Measurements from ENCODE around the gene C2orf68. TPM values are rescaled to one million over a fixed set of nuclear protein-coding genes. Genes with fewer than 3 reads are reported as not detected.

C2orf68 gene
- polyA plus RNA-seq, 1 donor (not counting 4 experiments of a cell fraction or from before 2014, with no cell fraction given), result 13.6 TPM

GRCh38 chr2:85600951-85601770, 10.7 kb downstream of the C2orf68 start:
- Histone ChIP-seq H3K79me2 (ENCODE audit: control insufficient read depth, insufficient read depth, low read length) (peaks cover 15% of the 10 kb centered on the region), H3K36me3 (ENCODE audit: control insufficient read depth in 2 of 2, extremely low read depth in 1 of 2, insufficient read depth in 2 of 2, low read length in 2 of 2) (peaks cover 7 to 27% of the 10 kb centered on the region in 2 experiments), H3K9me1 (ENCODE audit: control insufficient read depth, extremely low read depth, insufficient read depth, low read length) (peaks cover 2% of the 10 kb centered on the region), H3K9ac (ENCODE audit: control insufficient read depth, extremely low read depth, insufficient read depth, low read length) (no peak overlapping the region), H4K20me1 (ENCODE audit: control insufficient read depth, extremely low read depth, insufficient read depth, low read length) (no peaks in the 10 kb centered on the region), H3K27me3 (ENCODE audit: control insufficient read depth, extremely low read depth, insufficient read depth, low read length) (no peaks in the 10 kb centered on the region), H2AFZ (ENCODE audit: control insufficient read depth, low read length) (no peak overlapping the region), H3K27ac (ENCODE audit: control insufficient read depth, insufficient read depth, low read length) (no peak overlapping the region), H3K4me1 (ENCODE audit: control insufficient read depth, extremely low read depth, insufficient read depth, low read length) (peaks cover 27% of the 10 kb centered on the region), H3K9me3 (ENCODE audit: control insufficient read depth, low read depth, low read length) (no peaks in the 10 kb centered on the region), H3K4me2 (ENCODE audit: control insufficient read depth, extremely low read depth, insufficient read depth, low read depth, low read length) (peak overlapping the region; percentile 94), H3K4me3 (ENCODE audit: control insufficient read depth in 2 of 3, extremely low read depth in 1 of 3, insufficient read depth in 2 of 3, low read depth in 1 of 3, low read length in 3 of 3) (peak overlapping the region in 2 of 3 experiments; percentile 75 to 81)
- no peak for DNase-seq (ENCODE audit: low read depth, low spot score)
- dilution Hi-C loops (cut with MboI; ENCODE audit: extremely low pct_ligation_motif_present, low sequenced_read_pairs), result no loop called here
- FAIRE-seq, result no peak
- no peak for TF ChIP-seq CTCF (optimal IDR thresholded peaks at IDR 0.05 in 1 of 3, IDR thresholded peaks at IDR 0.05 in 1 of 3, conservative IDR thresholded peaks at IDR 0.05 in 1 of 3; ENCODE audit: extremely low read depth in 1 of 3, insufficient read depth in 2 of 3, low read length in 3 of 3)
- no peak for TF ChIP-seq EZH2 (IDR thresholded peaks at IDR 0.05; ENCODE audit: low read length)

- Histone ChIP-seq H4K20me1 (ENCODE audit: control insufficient read depth, extremely low read depth, insufficient read depth, low read length) (no peaks in the 10 kb centered on the region), H3K27me3 (ENCODE audit: control insufficient read depth, extremely low read depth, insufficient read depth, low read length) (no peaks in the 10 kb centered on the region), H3K9me3 (ENCODE audit: control insufficient read depth, low read depth, low read length) (no peaks in the 10 kb centered on the region), H3K4me2 (ENCODE audit: control insufficient read depth, extremely low read depth, insufficient read depth, low read depth, low read length) (no peak overlapping the region), H3K79me2 (ENCODE audit: control insufficient read depth, insufficient read depth, low read length) (peaks cover 21% of the 10 kb centered on the region), H2AFZ (ENCODE audit: control insufficient read depth, low read length) (no peak overlapping the region), H3K9ac (ENCODE audit: control insufficient read depth, extremely low read depth, insufficient read depth, low read length) (no peak overlapping the region), H3K36me3 (ENCODE audit: control insufficient read depth in 2 of 2, extremely low read depth in 1 of 2, insufficient read depth in 2 of 2, low read length in 2 of 2) (peaks cover 7 to 26% of the 10 kb centered on the region in 2 experiments), H3K9me1 (ENCODE audit: control insufficient read depth, extremely low read depth, insufficient read depth, low read length) (peaks cover 2% of the 10 kb centered on the region), H3K4me1 (ENCODE audit: control insufficient read depth, extremely low read depth, insufficient read depth, low read length) (peaks cover 23% of the 10 kb centered on the region), H3K4me3 (ENCODE audit: control insufficient read depth in 2 of 3, extremely low read depth in 1 of 3, insufficient read depth in 2 of 3, low read depth in 1 of 3, low read length in 3 of 3) (no peak overlapping the region), H3K27ac (ENCODE audit: control insufficient read depth, insufficient read depth, low read length) (no peak overlapping the region)
- TF ChIP-seq EZH2 (IDR thresholded peaks at IDR 0.05; ENCODE audit: low read length), result no peak
- no peak for TF ChIP-seq CTCF (optimal IDR thresholded peaks at IDR 0.05 in 1 of 3, IDR thresholded peaks at IDR 0.05 in 1 of 3, conservative IDR thresholded peaks at IDR 0.05 in 1 of 3; ENCODE audit: extremely low read depth in 1 of 3, insufficient read depth in 2 of 3, low read length in 3 of 3)
- dilution Hi-C loops (cut with MboI; ENCODE audit: extremely low pct_ligation_motif_present, low sequenced_read_pairs), result no loop called here
- no peak for DNase-seq (ENCODE audit: low read depth, low spot score)
- no peak for FAIRE-seq
Observed at GRCh38 chr2:85600235-85600575, 11.7 kb downstream of the C2orf68 start.

Data from keratinocyte (primary cell).